ENCODE data around the gene MBD5.
A peak's percentile ranks its signal among the peaks of the same experiment; 100 is the strongest.

DNA sequence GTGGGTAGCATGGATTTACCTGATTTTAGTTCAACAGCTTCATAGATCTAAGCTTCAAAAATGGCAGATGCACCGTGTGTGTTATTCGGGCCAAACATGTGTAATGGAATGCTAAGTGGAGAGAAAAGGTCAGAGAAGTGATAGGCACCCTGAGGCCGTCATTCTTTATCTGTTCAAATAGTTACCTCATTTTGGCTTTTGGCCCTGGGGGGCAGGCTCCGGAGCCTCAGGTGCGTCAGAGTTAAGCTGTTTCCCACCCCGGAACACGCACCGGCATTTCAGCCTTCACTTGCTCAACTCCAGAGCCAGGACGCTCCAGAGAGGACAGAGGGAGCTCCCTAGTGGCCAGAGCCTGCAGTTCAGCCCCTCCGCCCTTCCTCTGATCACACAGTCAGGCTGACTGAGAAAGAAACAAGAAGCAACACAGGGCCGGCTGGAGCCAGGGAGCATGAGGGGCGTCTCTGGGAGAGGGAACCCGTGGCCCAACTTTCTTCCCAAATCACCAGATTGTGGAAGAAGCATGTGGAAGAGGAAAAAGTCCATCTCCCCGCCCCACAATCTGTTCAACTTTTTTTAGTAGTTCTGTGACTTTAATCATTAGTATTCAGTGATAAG lies 488.5 kb downstream of the MBD5 start:
- TF ChIP-seq, protein P1, sequence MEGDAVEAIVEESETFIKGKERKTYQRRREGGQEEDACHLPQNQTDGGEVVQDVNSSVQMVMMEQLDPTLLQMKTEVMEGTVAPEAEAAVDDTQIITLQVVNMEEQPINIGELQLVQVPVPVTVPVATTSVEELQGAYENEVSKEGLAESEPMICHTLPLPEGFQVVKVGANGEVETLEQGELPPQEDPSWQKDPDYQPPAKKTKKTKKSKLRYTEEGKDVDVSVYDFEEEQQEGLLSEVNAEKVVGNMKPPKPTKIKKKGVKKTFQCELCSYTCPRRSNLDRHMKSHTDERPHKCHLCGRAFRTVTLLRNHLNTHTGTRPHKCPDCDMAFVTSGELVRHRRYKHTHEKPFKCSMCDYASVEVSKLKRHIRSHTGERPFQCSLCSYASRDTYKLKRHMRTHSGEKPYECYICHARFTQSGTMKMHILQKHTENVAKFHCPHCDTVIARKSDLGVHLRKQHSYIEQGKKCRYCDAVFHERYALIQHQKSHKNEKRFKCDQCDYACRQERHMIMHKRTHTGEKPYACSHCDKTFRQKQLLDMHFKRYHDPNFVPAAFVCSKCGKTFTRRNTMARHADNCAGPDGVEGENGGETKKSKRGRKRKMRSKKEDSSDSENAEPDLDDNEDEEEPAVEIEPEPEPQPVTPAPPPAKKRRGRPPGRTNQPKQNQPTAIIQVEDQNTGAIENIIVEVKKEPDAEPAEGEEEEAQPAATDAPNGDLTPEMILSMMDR (IDR thresholded peaks at IDR 0.05), result peak; percentile 82 to 96 (median 88)
- no peak for TF ChIP-seq POLR2A (IDR thresholded peaks at IDR 0.05)
